Amniotic stem cell (primary cell): ENCODE results near the gene GDF7.

Source experiments
- DNase-seq: peaks from one replicate; lab custom pipeline; 2025; lab: John Stamatoyannopoulos, UW

GDF7 gene

GRCh38 chr2:20674974-20675679 lies 8.2 kb downstream of the GDF7 start:
- DNase-seq, result no peak

DNA sequence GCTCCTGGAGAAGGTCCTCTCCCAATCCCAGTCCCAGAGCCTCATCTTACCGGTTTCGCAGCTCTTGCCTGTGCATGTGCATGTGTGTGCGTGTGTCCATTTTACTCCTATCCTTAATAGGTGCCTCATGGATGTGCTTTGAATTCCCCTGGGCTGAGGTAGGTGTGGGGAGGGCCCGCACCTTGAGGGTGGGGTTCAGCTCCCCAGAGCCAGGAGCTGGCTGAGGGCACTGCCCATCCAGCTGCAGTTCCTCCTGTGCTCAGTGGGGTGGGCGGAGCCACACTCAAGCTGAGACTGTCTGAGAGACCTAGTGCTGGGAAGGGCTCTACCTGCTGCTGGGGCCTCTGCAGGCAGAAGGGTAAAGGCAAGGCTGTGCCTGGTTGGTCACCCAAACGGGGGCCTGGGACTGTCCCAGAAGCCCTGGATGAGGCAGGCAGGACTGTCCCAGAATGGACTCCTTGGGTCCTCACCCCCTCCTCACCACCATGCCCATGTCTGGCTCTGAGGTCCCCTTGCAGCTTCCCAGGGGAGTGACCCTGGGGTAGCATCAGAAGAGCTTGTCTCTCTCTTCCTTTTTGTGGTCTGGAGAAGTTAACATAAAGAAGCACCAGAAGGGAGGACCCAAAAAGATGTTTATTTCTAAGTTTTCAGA lies 8.9 kb downstream of the GDF7 start:
- no peak for DNase-seq

DNA sequence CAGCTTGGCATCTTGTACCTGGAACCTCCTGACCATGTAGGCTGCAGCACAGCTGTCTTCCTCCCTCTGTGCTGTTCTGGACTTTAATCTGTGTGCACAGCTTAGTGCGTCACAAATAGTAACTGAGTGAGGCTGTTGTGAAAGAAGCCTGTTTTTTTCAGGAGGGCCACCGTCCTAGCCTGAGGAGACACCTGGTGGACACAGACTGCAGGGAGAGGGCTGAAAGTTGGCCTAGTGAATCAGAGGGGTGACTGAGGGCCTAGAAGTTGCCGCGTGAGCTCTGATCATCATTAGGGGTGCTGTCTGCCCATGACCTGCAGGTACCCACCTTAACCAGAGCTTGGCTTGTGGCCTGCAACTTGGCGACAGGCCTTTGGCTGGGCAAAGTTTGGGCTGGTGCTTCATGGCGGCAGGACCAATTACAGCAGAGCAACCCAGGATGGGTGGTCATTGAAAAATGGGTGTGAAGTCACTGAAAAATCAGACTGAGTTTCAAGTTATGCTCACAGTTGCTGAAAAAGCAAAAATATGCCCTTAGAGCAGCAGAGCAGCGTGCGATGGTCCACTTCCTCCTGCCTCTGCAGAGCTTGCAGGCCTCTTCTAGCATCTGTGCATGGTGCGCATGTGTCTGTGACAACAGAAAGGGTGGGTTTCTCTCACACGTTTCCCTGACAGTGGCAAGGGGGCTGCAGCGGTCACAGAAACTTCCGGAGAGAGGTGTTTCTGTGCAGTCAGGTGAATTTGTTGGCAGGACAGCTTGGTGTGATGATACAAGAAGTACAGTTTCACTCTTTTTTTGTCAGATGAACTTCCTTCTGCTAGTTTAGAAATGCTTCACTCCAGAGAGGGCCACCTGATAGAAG lies 9.6 kb downstream of the GDF7 start:
- no peak for DNase-seq

DNA sequence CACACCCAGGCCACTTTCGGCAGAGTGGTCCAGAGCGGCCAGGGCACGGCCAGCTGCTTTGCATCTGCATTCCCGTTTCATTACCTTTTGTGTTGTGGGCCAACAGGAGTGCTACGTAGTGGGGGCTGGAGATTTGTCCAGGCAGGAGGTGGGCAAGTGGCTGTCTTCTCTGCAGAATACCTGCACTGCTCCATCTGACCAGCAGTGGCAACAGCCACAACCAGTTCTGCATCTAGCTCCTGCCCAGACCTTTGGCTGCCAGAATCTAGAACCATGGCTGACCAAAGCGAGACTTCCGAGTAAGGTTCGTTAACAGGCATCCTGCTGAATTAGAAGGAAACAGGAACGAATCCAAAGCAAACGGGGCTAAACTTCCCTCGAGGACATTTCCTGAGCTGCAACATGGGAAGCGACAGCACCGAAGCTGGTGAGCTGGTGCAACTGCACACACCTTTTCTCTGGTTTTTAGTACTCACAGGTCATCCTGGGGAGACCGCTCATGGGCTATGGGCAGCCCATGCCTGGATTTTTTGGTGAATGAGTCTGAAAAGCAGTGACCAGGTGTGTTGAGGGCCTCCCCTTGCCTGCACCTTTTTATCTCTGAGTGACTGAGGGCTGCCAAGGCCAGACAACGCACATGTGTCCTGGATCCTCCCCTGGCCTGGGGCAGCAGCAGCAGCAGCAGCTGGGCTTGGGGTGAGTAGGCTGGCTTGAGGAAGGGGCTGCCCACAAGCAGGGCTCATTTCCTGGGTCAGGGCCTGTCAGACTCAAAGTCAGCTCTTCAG lies 10.5 kb downstream of the GDF7 start:
- DNase-seq, result no peak

DNA sequence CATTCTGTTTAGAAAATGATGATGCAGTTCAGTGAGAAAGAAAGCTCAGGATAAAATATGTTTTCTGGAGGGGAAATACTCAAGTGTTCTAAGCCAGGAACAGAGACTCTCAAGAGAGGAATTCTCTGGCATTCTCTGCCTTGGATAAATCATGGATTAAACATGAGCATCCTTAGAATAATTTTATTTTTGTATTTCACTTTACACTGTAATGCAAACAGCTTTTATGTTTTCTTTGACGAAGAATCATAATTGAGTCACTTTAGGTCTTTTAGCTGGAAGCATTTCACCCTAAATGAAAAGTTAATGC lies 11.1 kb downstream of the GDF7 start:
- no peak for DNase-seq

DNA sequence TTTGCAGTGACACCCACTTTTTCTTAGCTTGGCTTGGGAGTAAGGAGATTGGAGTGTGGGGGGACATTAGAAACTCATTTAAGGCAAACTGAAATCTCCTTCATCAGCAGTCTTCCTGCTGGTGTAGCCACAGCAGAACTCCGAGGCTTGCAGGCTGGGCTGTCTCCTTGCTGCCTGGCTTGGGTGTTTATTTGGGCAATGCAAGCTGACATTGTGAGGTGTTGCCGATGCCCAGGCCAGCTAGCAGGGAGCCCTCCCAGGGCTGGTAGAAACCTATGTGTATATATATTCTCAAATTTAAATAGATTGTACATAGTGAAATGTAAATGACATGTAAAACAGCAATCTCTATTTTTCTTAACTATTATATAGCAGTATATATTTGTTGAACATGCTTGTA lies 11.8 kb downstream of the GDF7 start:
- no peak for DNase-seq

DNA sequence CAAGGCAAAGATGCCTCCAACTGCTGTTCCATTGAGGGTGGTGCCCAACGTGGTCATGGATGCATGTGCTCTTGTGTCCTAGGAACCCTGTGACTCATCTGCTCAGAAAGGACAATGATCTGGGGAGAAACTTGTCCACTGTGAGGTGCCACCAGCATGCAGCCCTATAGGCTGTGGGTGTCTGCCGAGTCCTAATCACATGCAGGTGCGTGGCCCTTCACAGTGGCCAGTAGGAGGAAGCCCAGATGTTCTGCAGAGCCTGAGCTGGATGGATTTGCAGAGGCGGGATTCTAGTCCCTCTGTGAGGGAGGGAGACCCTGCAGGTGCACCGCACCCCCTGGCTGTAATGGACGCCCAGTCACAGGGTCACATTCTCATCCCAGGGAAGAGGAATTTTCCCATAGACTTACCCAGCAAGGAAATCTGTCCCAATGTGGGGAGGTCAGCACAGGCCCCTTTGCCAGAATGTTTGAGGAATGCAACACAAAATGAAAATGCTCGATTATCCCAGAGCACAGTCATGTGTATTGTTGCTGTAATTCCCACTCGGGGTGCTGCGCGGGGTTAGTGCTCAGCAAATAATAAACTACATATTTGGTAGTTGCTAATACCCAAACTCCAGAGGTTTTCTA lies 13.9 kb downstream of the GDF7 start:
- DNase-seq, result no peak

GRCh38 chr2:20682167-20682920 lies 15.4 kb downstream of the GDF7 start:
- DNase-seq, result no peak

- no peak for DNase-seq
Measured at GRCh38 chr2:20684581-20685063, 17.7 kb downstream of the GDF7 start.

- no peak for DNase-seq
Measured at GRCh38 chr2:20687260-20687832, 20.4 kb downstream of the GDF7 start.

DNA sequence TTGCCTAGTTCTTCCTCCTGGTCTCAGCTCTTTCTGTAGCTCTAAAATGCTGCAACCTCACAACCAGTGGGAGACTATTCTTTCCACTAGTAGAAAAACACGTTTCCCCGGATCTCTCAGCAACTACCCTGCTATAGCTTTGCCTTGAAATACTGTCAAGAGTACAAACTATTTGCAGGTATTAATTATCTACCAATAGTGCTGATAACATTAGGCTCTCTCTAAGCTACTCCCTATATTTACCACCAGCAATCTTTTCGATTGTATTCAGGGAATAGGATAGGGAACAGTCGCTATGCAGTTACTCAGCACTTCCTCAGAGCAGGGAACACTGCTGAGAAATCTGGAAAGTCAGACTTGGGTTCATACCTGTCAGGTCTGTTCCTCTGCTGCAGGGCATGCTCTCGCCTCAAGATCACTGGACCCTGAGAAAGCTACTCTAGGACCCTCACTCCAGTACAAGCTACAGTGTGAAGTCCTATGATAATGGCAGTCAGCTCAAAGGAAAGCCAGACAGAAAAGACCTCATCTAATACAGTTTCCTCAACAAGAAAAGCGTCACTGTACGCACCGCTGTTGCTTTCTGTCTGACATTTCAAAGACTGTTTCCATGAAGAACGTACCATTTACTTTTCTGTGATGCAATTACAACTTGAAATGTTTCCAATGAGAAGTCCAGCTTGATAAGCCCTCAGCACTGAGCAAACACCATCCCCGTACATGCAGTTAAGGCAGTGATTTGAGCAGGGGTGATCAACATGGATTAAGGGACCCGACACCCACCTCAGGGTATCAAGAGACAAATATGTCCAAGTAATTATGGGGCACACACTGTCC lies 22.7 kb downstream of the GDF7 start:
- DNase-seq, result no peak

GRCh38 chr2:20691076-20691734 lies 24.3 kb downstream of the GDF7 start:
- DNase-seq, result no peak

DNA sequence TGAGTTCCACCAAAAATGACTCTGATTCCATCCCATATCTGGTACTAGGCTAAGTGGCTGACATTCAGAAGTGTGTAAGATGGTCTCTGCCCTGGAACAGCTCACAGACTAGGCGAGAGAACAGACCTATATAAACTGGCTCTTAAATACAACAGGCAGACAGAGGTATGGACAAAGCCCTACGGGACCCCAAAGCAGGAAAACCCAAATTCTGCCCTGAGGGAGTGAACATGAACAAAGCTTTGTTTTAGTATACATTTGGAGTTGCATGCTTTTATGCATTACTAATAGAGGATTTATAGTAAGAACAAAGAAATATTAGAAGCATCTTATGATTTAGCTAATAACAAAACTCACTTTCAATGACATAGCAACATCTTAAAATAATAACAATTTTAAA lies 25.1 kb downstream of the GDF7 start:
- DNase-seq, result no peak

GRCh38 chr2:20693317-20693716 lies 26.4 kb downstream of the GDF7 start:
- DNase-seq, result no peak

GRCh38 chr2:20696366-20696765 lies 29.4 kb downstream of the GDF7 start:
- DNase-seq, result no peak

DNA sequence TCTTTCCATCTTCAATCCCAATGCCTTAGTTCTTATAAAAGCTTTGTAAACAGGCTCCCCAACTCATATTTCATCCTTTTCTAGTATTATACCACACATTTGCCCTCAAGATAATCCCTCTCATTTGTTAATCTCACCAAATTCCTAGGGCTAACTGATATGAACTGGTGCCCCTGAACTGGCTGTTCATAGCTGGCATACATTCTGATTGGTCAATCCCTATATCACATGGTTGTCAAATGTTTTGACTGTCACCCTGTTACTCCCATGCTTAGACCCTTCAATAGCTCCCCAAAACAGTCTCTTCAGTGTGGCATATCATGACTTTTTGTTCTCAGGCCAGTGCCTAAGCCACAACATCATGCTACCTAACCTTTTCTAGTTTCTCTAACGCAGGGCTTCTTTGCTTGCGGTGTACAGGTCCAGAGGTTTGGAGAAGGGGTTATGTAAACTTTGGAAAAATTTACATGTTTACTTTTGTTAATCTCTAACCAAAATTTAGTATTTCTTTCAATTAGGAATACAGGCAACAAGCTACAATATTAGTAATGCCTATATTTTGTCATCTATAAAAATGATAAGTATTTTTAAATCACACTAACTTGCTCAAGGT lies 30.5 kb downstream of the GDF7 start:
- no peak for DNase-seq

DNA sequence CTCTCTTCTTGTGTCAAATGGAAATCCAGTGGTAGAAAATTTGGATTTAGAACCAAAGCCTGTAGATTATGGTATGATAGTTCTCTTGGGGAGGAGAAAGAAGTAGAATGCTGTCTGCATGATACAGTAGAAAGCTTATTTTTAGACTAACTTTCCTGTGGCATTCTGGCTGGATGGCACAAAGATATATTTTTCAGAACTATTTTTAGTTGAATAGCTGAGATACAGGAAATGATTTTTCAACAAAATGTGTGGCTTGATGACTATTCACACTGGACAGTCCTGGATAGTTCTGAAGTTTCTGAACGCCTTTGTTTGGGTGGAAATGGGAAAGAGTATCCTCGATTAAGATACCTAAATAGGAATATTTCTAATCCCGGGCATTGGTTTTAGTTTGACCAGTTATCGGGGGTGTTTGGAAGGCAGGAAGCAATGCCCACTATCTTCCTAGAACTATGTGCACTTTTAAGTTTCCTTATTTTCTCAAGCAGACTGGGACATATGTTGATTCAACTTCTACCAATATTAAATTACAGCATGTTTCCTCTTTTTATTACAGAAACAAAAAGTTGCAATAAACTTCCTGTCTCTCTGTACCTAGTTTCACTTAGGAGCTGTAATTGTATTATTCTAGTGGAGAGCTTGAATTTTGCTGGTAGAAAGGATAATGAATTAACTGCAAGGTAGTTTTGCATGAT lies 32.1 kb downstream of the GDF7 start:
- DNase-seq, result no peak

GRCh38 chr2:20702563-20702962 lies 35.6 kb downstream of the GDF7 start:
- DNase-seq, result no peak
